GM20000 (cell line): Measurements from ENCODE around the gene PIP4K2A.

Experiments used
- DNase-seq: peaks from one replicate; pipeline ENCODE4 v3.0.0; 2012; ENCODE audit warnings: low spot score
- TF ChIP-seq, protein P1 (sequence below): IDR thresholded peaks from 2 replicates; pipeline ENCODE4 v1.5.1; 2012; ENCODE audit warnings: mild to moderate bottlenecking, control low read depth; ENCODE audit errors: extremely low read depth, missing control alignments

The PIP4K2A gene

DNA sequence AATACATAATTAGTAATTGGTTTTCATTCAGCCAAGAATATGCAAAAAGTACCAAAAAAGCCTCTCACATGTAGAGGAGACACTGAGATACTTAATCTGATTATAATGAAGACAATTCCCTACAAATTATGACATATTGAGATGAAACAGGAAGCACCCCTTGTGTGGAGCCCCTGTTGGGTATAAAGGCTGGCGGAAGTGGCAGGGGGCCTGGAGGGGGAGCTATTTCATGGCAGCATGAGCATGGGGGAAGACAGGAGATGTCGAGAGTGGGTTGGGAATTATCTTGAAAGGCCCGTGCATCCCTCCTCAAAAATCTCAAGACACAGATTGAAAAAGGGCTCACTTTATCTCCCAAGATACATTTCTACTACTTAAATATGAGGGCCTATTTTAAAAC is 96.9 kb downstream of the PIP4K2A start:
- TF ChIP-seq, protein P1, sequence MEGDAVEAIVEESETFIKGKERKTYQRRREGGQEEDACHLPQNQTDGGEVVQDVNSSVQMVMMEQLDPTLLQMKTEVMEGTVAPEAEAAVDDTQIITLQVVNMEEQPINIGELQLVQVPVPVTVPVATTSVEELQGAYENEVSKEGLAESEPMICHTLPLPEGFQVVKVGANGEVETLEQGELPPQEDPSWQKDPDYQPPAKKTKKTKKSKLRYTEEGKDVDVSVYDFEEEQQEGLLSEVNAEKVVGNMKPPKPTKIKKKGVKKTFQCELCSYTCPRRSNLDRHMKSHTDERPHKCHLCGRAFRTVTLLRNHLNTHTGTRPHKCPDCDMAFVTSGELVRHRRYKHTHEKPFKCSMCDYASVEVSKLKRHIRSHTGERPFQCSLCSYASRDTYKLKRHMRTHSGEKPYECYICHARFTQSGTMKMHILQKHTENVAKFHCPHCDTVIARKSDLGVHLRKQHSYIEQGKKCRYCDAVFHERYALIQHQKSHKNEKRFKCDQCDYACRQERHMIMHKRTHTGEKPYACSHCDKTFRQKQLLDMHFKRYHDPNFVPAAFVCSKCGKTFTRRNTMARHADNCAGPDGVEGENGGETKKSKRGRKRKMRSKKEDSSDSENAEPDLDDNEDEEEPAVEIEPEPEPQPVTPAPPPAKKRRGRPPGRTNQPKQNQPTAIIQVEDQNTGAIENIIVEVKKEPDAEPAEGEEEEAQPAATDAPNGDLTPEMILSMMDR = no peak
- DNase-seq = no peak

DNA sequence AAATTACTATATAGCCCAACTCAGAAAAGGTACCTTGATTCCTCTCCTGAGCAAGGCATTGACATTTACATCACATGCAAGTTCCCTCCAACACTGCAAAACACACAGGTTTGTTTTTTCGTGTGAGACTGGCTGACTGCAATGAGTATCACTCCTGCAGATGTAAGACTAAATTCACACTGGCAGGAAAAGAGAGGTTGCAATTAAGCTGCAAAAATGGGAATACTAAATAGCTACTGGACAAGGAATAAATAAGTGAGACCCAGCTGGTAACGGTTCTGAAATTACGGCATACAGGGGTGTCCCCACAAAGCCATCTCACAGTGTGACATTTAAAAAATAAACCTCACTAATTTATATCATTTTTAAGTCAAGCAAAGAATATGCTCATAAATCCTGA is 97.3 kb downstream of the PIP4K2A start:
- TF ChIP-seq, protein P1 = no peak
- no peak for DNase-seq

DNA sequence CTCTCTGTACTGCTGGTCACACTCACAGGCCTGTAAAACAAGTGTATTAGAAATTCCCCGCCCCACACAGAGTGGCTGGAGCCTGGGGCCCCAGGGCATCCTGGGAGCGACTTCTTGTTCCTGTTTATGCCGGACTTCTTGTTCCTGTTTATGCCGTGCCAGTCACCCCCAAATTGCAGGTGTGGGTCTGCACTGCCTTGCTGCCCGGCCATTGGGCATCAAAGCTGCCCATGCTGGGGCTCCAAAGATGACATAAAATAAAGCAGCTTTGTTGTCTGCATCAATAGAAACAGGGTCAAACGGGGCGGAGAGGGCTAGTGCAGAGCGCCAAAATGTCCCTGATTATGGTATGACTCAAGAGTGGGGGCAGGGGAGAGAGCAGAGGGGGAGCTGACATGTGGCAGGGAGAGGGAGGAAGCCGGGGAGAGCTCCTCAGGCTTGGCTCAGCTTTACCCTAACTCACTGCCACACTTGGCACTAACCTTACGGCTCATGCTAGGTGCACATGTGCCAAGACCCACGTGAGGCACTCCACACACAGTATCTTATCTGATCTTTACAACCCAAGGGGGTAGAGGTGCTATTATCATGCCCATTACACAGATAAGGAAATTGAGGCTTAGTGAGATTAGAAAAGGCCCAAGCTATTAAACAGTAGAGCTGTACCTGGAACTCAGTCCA is 98.4 kb downstream of the PIP4K2A start:
- TF ChIP-seq, protein P1 = no peak
- peak; percentile 60 for DNase-seq

DNA sequence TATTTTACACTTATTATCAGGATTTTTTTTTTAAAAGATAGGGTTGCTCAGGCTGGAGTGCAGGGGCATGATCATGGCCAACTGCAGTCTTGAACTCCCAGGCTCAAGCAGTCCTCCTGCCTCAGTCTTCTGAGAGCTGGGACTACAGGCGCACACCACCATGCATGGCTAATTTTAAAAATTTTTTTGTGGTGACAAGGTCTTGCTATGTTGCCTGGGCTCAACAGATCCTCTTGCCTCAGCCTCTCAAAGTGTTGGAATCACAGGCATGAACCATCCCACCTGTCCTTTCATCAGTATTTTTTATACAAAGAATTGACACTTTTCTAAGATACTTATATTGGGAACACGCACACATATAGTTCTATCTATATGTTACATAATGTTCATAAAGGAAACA is 99.3 kb downstream of the PIP4K2A start:
- DNase-seq = no peak
- TF ChIP-seq, protein P1 = no peak

DNA sequence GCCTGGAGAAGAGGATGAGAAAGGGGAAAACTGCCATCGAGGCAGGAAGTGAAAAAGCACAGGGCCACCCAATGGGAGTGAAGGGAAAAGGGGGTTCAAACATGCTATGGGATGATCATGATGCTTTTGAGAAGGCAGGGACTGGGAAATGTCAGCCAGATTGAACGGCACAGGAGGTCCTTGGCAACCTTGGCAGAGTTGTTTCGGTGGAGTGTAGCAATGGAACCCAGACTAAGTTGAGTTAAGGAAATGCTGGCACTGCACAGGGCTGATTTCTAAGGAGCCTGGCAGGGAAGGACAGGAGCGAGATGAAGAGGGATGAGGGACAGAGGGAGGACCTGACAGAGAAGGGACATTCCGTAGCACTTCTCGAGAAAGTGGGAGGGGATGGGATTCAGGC is 101.4 kb downstream of the PIP4K2A start:
- TF ChIP-seq, protein P1 = no peak

DNA sequence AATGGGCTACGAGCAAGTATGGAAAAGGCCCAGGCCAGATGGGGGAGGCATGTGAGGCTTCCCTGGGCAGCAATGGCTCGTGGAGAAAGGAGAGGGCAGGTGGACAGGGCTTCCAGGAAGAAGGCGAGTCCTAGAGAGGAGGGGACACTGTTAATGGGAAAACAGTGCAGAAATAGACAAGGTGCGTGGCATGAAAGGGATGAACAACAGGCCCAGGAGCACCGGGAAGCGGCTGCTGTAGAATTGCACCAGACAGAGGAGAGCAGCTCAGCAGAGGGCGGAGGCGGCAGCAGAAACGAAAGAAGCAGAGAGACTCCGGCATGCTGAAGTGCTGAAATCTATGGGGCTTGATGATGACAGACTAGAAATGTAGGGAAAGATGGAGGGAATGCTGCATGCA is 102.1 kb downstream of the PIP4K2A start:
- no peak for DNase-seq
- TF ChIP-seq, protein P1 = no peak

More for the DNA sequence above, 101.4 kb downstream of the PIP4K2A start:
- DNase-seq = no peak

DNA sequence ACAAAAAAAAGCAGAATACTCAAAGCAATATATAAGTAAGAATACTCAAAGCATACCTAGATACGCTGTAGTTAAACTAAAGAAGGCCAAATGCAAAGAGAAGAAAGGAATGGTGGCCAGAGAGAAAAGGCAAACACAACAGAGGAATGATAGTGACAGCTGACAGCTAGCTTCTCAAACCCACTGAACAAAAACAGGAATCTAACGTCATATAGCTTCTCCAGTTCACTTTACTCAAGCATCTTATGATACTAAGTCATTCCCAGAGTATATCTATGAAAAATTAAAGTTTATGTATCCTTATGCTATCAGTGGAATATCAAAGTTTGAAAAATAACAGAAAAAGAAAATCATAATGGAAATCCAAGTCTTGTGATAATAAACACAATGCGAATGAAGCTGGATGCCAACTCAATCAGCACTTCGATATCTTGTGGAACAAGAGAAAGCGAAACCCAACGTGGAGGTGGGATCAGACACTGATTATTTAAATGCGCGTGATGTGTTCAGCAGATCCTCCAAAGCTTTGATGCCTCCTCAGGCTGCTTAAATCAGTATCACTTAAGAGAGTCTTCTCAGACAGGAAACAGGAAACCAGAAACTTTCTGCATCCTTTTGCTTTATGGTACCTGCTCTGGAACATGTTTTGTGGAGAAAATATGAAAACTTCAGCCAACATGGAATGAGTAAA is 102.8 kb downstream of the PIP4K2A start:
- DNase-seq = peak; percentile 38
- TF ChIP-seq, protein P1 = no peak
